ENCODE results near the gene NPEPL1.

DNA sequence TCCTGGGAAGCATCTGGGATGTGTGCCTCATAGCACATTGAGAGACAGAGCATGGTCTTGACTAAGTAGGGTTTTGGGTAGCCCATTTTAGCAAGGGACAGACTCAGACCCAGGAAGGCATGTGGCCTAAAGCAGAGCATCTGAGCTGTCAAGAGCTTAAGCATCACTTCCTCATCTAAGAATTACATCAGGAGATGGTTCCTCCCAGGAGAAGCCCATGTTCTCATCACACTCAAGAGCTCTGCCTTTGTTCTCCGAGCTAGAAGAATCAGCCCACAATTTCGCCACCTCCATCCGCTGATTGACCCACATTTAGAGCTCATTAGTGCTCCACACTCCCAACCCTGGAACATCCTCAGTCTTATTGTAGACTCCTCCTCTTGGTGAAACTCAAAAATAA lies 68.3 kb downstream of the NPEPL1 start:
- TF ChIP-seq, protein P1, sequence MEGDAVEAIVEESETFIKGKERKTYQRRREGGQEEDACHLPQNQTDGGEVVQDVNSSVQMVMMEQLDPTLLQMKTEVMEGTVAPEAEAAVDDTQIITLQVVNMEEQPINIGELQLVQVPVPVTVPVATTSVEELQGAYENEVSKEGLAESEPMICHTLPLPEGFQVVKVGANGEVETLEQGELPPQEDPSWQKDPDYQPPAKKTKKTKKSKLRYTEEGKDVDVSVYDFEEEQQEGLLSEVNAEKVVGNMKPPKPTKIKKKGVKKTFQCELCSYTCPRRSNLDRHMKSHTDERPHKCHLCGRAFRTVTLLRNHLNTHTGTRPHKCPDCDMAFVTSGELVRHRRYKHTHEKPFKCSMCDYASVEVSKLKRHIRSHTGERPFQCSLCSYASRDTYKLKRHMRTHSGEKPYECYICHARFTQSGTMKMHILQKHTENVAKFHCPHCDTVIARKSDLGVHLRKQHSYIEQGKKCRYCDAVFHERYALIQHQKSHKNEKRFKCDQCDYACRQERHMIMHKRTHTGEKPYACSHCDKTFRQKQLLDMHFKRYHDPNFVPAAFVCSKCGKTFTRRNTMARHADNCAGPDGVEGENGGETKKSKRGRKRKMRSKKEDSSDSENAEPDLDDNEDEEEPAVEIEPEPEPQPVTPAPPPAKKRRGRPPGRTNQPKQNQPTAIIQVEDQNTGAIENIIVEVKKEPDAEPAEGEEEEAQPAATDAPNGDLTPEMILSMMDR (IDR thresholded peaks at IDR 0.05): no peak
- TF ChIP-seq POLR2A (IDR thresholded peaks at IDR 0.05): no peak
